ENCODE measurements around the gene CFAP299.

Gene CFAP299

DNA sequence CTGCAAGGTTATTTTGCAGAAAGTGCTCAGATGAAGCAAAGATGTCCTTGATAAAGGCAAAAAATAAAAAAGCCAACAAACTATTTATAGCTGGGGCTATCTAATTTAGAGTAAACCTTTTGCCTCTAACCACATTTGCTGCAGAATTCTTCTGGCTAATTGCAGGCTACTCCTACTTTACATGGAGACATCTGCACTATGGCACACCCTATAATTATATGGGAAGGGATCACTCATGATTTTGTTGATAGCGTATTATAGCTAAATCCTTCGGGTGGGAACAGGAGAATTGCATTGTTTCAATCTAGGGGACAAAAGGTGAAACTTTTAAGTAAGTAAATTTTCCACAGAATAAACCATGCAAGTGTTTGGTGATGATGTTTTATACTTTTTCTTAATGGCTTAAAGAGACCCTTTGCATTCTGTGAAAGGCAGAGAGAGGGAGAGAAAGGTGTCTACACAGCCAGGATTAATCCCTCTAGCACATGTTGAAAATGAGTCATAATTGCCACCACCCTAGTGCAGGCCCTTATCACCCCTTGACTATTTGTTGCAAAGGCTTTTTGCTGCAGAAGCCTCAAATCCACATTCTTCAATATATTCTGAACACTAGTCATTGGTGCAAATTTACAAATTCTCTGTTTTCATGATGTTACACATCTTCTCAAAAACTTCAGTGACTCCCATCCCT is 473.7 kb downstream of the CFAP299 start:
- no peak overlapping the region for H3K27ac Mint-ChIP-seq
- H3K9me3 Mint-ChIP-seq = no peaks in the 10 kb centered on the region
- H3K27me3 Mint-ChIP-seq = no peaks in the 10 kb centered on the region
- no peaks in the 10 kb centered on the region for H3K36me3 Mint-ChIP-seq (ENCODE audit: low read depth)
- H3K4me3 Mint-ChIP-seq = no peak overlapping the region
- H3K4me1 Mint-ChIP-seq (ENCODE audit: low read depth) = no peaks in the 10 kb centered on the region

DNA sequence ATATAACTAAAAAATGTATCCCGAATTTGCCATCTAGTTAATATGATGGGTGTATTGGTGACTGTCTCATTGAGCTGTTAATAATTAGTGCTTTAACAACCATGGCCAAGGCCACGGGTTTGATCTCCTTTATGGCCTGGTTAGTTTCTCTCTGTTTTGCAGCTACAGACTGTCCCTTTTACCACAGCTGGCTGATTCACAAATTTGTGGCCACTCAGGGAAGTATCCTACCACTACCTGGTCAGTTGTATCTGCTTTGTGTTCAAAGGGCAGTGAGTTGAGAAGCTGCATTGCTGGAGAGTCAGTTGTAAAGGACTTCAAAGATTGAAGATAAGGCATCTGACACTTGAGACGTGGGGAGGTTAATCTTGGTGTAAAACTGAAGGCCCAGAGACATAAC is 475.9 kb downstream of the CFAP299 start:
- H3K4me3 Mint-ChIP-seq = no peak overlapping the region
- no peak overlapping the region for H3K27ac Mint-ChIP-seq

GRCh38 chr4:80812145-80812544 is 476.6 kb downstream of the CFAP299 start:
- no peaks in the 10 kb centered on the region for H3K4me1 Mint-ChIP-seq (ENCODE audit: low read depth)
- no peaks in the 10 kb centered on the region for H3K27me3 Mint-ChIP-seq
- H3K9me3 Mint-ChIP-seq = no peaks in the 10 kb centered on the region
- no peak overlapping the region for H3K4me3 Mint-ChIP-seq
- no peak overlapping the region for H3K27ac Mint-ChIP-seq
- no peaks in the 10 kb centered on the region for H3K36me3 Mint-ChIP-seq (ENCODE audit: low read depth)

More for the DNA sequence above, 475.9 kb downstream of the CFAP299 start:
- Mint-ChIP-seq H3K9me3 (no peaks in the 10 kb centered on the region), H3K36me3 (ENCODE audit: low read depth) (no peaks in the 10 kb centered on the region), H3K4me1 (ENCODE audit: low read depth) (no peaks in the 10 kb centered on the region), H3K27me3 (no peaks in the 10 kb centered on the region)

- no peaks in the 10 kb centered on the region for H3K4me1 Mint-ChIP-seq (ENCODE audit: low read depth)
- H3K9me3 Mint-ChIP-seq = no peaks in the 10 kb centered on the region
- H3K27ac Mint-ChIP-seq = no peak overlapping the region
- H3K4me3 Mint-ChIP-seq = no peak overlapping the region
- H3K27me3 Mint-ChIP-seq = no peaks in the 10 kb centered on the region
- no peaks in the 10 kb centered on the region for H3K36me3 Mint-ChIP-seq (ENCODE audit: low read depth)
Measured at GRCh38 chr4:80814266-80814665, 478.7 kb downstream of the CFAP299 start.

- H3K4me3 Mint-ChIP-seq = no peak overlapping the region
- no peaks in the 10 kb centered on the region for H3K27me3 Mint-ChIP-seq
- no peaks in the 10 kb centered on the region for H3K4me1 Mint-ChIP-seq (ENCODE audit: low read depth)
- H3K9me3 Mint-ChIP-seq = peaks cover 6% of the 10 kb centered on the region
- no peaks in the 10 kb centered on the region for H3K36me3 Mint-ChIP-seq (ENCODE audit: low read depth)
- H3K27ac Mint-ChIP-seq = no peak overlapping the region
Measured at GRCh38 chr4:80831383-80832361, 496.1 kb downstream of the CFAP299 start.

DNA sequence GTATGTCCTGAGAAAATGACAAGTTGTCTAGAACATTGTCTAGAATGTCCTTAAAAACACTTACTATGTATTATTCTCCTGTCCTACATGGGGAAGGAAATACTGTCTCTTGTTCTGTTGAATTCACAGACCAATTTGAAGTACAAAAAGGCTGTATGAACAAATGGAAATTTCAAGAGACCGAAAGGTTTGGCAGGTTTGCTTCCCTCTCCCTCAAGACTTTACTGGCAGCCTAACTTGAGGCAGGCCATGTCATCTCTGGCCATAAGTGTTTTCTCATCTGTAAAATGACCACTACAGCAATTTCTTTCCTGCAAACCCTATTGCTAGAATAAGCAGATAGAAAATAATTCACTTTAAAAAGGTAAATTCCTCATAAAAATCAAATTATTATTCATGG is 503.8 kb downstream of the CFAP299 start:
- Mint-ChIP-seq H3K27ac (no peak overlapping the region), H3K4me1 (ENCODE audit: low read depth) (peaks cover 11% of the 10 kb centered on the region), H3K27me3 (no peaks in the 10 kb centered on the region), H3K4me3 (no peak overlapping the region), H3K36me3 (ENCODE audit: low read depth) (no peaks in the 10 kb centered on the region), H3K9me3 (peaks cover 9% of the 10 kb centered on the region)

- H3K4me3 Mint-ChIP-seq = no peak overlapping the region
- H3K27me3 Mint-ChIP-seq = no peaks in the 10 kb centered on the region
- H3K36me3 Mint-ChIP-seq (ENCODE audit: low read depth) = no peaks in the 10 kb centered on the region
- H3K9me3 Mint-ChIP-seq = peaks cover 9% of the 10 kb centered on the region
- H3K27ac Mint-ChIP-seq = no peak overlapping the region
- peaks cover 11% of the 10 kb centered on the region for H3K4me1 Mint-ChIP-seq (ENCODE audit: low read depth)
Measured at GRCh38 chr4:80839792-80840191, 504.3 kb downstream of the CFAP299 start.

DNA sequence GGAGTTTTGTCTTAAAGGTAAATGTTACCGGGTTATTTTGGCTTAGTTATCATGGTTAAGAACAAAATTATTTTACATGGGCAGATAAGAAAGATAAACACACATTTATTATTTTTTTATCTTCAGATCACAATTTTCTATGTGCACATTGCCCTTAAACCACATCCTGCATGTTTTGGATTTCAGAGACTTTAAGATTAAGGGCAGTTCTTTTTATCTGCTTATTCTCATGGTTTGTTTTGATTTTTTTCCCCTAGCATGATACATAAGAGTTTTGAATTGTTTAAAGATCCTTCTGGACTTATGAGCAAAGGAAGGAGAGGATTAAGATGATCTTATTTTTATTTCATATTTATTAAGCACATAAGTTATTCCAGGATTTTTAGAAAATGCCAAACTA is 504.9 kb downstream of the CFAP299 start:
- Mint-ChIP-seq H3K27me3 (no peaks in the 10 kb centered on the region), H3K36me3 (ENCODE audit: low read depth) (no peaks in the 10 kb centered on the region), H3K27ac (no peak overlapping the region), H3K4me3 (no peak overlapping the region), H3K4me1 (ENCODE audit: low read depth) (peaks cover 11% of the 10 kb centered on the region), H3K9me3 (peaks cover 10% of the 10 kb centered on the region)

DNA sequence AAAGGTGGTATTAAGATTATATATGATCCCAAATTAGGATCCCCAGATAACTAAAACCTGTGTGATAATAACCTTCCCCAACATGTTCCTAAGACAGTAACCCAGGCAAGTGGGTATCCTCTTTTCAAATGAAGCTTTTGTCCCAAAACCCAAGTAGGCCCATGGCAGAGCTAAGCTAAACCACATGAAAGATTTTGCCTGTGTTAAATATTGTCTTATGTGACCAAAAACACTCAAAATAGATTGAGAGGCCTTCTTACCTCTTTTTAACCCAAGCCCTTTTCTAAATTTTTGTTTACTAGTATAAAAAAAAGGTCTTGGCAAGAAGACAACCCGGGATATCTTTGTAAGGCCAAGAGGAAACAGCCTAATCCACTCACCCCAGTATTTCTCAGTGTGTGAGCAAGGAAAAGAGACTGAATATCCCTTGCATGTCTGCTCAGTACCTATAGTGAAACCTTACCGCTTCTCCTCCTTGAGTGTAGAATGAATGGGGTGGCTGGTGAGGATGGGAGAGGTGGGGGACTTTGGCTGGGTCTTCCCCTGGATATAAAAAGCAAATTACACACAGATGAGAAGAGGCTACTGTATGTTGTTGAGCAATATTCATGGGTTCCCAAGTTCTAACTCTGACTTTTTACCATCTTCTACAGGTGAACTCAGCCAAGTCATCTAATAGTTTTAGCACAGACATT is 506.2 kb downstream of the CFAP299 start:
- Mint-ChIP-seq H3K27me3 (no peaks in the 10 kb centered on the region), H3K9me3 (peaks cover 8% of the 10 kb centered on the region), H3K36me3 (ENCODE audit: low read depth) (no peaks in the 10 kb centered on the region), H3K27ac (no peak overlapping the region), H3K4me1 (ENCODE audit: low read depth) (peaks cover 11% of the 10 kb centered on the region), H3K4me3 (no peak overlapping the region)

DNA sequence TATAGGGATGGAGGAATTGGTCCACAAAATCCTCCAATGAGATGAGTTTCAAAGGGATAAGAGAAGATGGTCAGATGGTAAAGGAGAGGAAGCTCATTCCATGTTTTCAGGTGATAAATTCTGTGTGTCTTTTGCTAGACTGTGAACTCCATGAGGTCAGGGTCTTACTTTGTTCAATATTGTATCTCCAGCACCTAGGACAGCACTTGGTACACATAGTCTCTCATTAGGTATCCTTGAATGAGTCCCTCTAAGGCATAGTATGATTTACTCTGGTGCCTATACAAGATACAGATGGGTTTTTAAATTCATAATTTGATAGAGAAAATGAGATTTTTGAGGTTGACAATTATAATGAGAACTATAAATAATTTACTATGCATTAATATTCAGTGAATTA is 510.7 kb downstream of the CFAP299 start:
- H3K9me3 Mint-ChIP-seq = peaks cover 3% of the 10 kb centered on the region
- H3K4me1 Mint-ChIP-seq (ENCODE audit: low read depth) = no peaks in the 10 kb centered on the region
- H3K36me3 Mint-ChIP-seq (ENCODE audit: low read depth) = no peaks in the 10 kb centered on the region
- H3K27ac Mint-ChIP-seq = no peak overlapping the region
- no peaks in the 10 kb centered on the region for H3K27me3 Mint-ChIP-seq
- no peak overlapping the region for H3K4me3 Mint-ChIP-seq

DNA sequence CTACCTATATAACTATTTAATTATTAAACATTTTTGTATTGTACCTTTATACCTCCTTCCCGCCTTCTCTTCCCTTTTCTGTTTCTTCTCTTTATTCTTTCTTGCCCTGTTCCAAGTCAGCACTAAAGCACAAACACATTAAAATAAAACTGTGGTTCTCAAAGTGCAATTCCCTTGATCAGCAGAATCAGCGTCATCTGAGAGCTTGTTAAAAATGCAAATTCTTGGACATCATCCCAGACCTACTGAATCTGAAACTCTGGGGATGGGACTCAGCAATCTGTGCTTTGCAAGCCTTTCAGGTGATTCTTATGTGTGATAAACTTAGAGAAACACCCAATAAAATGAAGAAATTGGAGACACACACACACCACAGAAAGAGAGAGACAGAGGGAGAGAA is 516.5 kb downstream of the CFAP299 start:
- Mint-ChIP-seq H3K4me1 (ENCODE audit: low read depth) (no peaks in the 10 kb centered on the region), H3K4me3 (no peak overlapping the region), H3K9me3 (no peaks in the 10 kb centered on the region)

GRCh38 chr4:80873571-80873970 is 538.0 kb downstream of the CFAP299 start:
- no peaks in the 10 kb centered on the region for H3K36me3 Mint-ChIP-seq (ENCODE audit: low read depth)
- H3K27me3 Mint-ChIP-seq = no peaks in the 10 kb centered on the region
- no peak overlapping the region for H3K4me3 Mint-ChIP-seq
- H3K9me3 Mint-ChIP-seq = no peaks in the 10 kb centered on the region
- H3K27ac Mint-ChIP-seq = no peak overlapping the region
- peaks cover 17% of the 10 kb centered on the region for H3K4me1 Mint-ChIP-seq (ENCODE audit: low read depth)

More for the DNA sequence above, 516.5 kb downstream of the CFAP299 start:
- H3K27me3 Mint-ChIP-seq = no peaks in the 10 kb centered on the region
- H3K36me3 Mint-ChIP-seq (ENCODE audit: low read depth) = no peaks in the 10 kb centered on the region
- no peak overlapping the region for H3K27ac Mint-ChIP-seq

DNA sequence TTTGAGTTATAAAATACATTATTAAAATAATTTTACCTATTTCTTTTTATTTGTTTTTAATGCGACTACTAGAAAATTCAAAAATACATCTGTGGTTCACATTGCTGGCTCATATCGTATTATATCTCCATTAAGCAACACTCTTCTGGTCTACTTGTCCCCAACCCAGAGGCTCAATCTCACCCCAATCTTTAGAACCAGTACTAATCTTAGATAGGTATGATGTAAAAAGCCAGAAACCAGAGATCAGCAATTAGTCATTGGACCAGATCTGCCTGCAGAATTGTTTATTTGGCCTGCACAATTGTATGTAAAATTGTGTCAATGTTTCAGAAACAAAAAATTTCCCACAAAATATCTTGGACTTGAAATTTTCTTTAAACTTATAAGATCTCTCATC is 539.4 kb downstream of the CFAP299 start:
- H3K27me3 Mint-ChIP-seq = no peaks in the 10 kb centered on the region
- no peaks in the 10 kb centered on the region for H3K9me3 Mint-ChIP-seq
- H3K4me1 Mint-ChIP-seq (ENCODE audit: low read depth) = peaks cover 17% of the 10 kb centered on the region
- H3K27ac Mint-ChIP-seq = no peak overlapping the region
- H3K36me3 Mint-ChIP-seq (ENCODE audit: low read depth) = no peaks in the 10 kb centered on the region
- no peak overlapping the region for H3K4me3 Mint-ChIP-seq

GRCh38 chr4:80875642-80876041 is 540.1 kb downstream of the CFAP299 start:
- Mint-ChIP-seq H3K36me3 (ENCODE audit: low read depth) (no peaks in the 10 kb centered on the region), H3K27ac (no peak overlapping the region), H3K9me3 (no peaks in the 10 kb centered on the region), H3K27me3 (no peaks in the 10 kb centered on the region), H3K4me3 (no peak overlapping the region), H3K4me1 (ENCODE audit: low read depth) (peaks cover 17% of the 10 kb centered on the region)

GRCh38 chr4:80876810-80877209 is 541.3 kb downstream of the CFAP299 start:
- Mint-ChIP-seq H3K27ac (no peak overlapping the region), H3K4me3 (no peak overlapping the region), H3K36me3 (ENCODE audit: low read depth) (no peaks in the 10 kb centered on the region), H3K4me1 (ENCODE audit: low read depth) (peaks cover 17% of the 10 kb centered on the region), H3K27me3 (no peaks in the 10 kb centered on the region), H3K9me3 (no peaks in the 10 kb centered on the region)

Data from stimulated activated naive CD8-positive, alpha-beta T cell treated with anti-CD3 and anti-CD28 coated beads, Interleukin-15, Interleukin-2, amounts not matched to agents 100 ng/mL and 50 ng/mL, for 24 hours (primary cell).